Parathyroid adenoma (tissue), 2 donors: Measurements from ENCODE around the gene PTPN4.

Experiments
- H2AFZ ChIP-seq: fragments of 300-600 bp; sonication (generic); one replicate; pipeline ENCODE4 v1.7.0; 2017; ENCODE audit warnings: antibody characterized with exemption, mild to moderate bottlenecking
- H3K27ac ChIP-seq: fragments of 300-600 bp; sonication (generic); one replicate; pipeline ENCODE4 v1.7.0; 2017
- H3K27me3 ChIP-seq: fragments of 300-600 bp; sonication (generic); one replicate; pipeline ENCODE4 v1.7.0; 2017; ENCODE audit warnings: low read length; ENCODE audit not compliant: control insufficient read depth, insufficient read depth
- H3K36me3 ChIP-seq: fragments of 300-600 bp; sonication (generic); one replicate; pipeline ENCODE4 v1.7.0; 2017; ENCODE audit warnings: low read length; ENCODE audit not compliant: control insufficient read depth, insufficient read depth
- H3K4me1 ChIP-seq: fragments of 300-600 bp; sonication (generic); one replicate; pipeline ENCODE4 v1.7.0; 2017; ENCODE audit warnings: control low read depth
- H3K4me2 ChIP-seq: fragments of 300-600 bp; sonication (generic); one replicate; pipeline ENCODE4 v1.7.0; 2017; ENCODE audit warnings: low read length
- H3K4me3 ChIP-seq: fragments of 300-600 bp; sonication (generic); one replicate; pipeline ENCODE4 v1.7.0; 2017; ENCODE audit warnings: low read depth, low read length
- H3K79me2 ChIP-seq: fragments of 300-600 bp; sonication (generic); one replicate; pipeline ENCODE4 v1.7.0; 2017; ENCODE audit warnings: control low read depth
- H3K9ac ChIP-seq: fragments of 300-600 bp; sonication (generic); one replicate; pipeline ENCODE4 v1.7.0; 2017; ENCODE audit warnings: mild to moderate bottlenecking
- H3K9me3 ChIP-seq: fragments of 300-600 bp; sonication (generic); one replicate; pipeline ENCODE4 v1.7.0; 2017; ENCODE audit warnings: low read length; ENCODE audit not compliant: control insufficient read depth
- CTCF ChIP-seq: fragments of 300-600 bp; sonication (generic); IDR thresholded peaks from one replicate; pipeline ENCODE4 v1.7.0; 2017; ENCODE audit warnings: antibody characterized with exemption, mild to moderate bottlenecking
- donor health status: primary hyperparathyroidism.

The PTPN4 gene

DNA sequence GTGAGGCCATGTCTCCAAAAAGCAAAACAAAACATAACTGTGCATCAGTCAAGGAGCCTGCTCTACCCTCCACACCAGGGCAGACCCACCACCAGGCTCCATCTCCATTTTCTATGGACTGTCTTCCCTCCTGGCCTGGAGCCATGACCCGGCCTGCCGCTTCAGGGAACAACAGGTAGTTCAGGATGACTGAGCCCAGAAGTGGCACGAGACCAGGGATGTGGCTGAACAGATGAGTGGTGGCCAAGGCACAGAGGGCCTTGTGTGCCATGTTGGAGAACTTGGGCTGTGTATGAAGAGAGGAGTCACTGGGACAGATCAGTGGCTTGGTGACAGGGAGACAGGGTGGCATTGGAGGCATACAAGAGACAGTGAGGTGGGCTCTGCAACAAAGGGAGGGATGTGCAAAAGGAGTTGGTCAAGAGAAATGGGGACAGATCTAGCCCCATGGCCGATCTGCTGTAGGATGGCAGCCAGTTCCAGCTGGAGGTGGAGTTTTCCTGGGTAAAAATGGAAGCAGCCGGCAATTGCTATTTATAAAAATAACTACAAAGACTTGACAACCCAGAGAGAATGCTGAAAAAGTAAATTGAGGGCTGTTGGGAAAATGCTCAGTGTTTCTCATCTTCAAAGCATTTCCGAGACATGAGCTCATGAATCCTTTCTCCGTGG, 45.8 kb upstream of the PTPN4 start:
- no peak for TF ChIP-seq CTCF
- peaks cover 4% of the 10 kb centered on the region for H3K4me1 ChIP-seq
- H3K4me2 ChIP-seq = no peak overlapping the region
- H3K36me3 ChIP-seq = no peaks in the 10 kb centered on the region
- no peak overlapping the region for H3K27ac ChIP-seq
- H2AFZ ChIP-seq = no peak overlapping the region
- no peaks in the 10 kb centered on the region for H3K9me3 ChIP-seq
- H3K9ac ChIP-seq = no peak overlapping the region
- no peak overlapping the region for H3K4me3 ChIP-seq
- H3K27me3 ChIP-seq = no peaks in the 10 kb centered on the region
- no peaks in the 10 kb centered on the region for H3K79me2 ChIP-seq

GRCh38 chr2:119715409-119716283, 44.1 kb upstream of the PTPN4 start:
- H3K27ac ChIP-seq = no peak overlapping the region
- H3K4me2 ChIP-seq = no peak overlapping the region
- no peak overlapping the region for H3K4me3 ChIP-seq
- no peaks in the 10 kb centered on the region for H3K9me3 ChIP-seq
- H3K27me3 ChIP-seq = no peaks in the 10 kb centered on the region
- H3K79me2 ChIP-seq = no peaks in the 10 kb centered on the region
- H2AFZ ChIP-seq = no peak overlapping the region
- no peak overlapping the region for H3K9ac ChIP-seq
- peaks cover 4% of the 10 kb centered on the region for H3K4me1 ChIP-seq
- no peaks in the 10 kb centered on the region for H3K36me3 ChIP-seq
- no peak for TF ChIP-seq CTCF

DNA sequence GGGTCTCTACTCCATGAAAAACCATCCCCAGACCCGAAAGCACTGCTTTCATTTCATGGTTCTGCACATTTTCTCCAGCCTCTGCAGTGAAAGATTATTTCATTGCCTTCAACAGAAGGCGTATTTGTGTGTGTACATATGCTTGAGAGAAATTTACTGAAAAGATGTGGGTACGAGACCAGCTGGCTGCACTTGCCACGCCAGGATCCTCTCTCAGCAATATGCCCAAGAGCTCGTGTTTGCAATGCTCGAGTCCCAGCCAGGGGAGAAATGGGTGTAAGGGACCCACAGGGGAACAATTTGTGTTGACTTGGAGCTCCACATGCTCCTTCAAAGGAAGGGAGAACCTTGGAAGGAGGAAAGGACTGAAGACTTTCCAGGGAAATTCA, 43.4 kb upstream of the PTPN4 start:
- Histone ChIP-seq H3K9ac (no peak overlapping the region), H3K4me3 (no peak overlapping the region), H3K27ac (no peak overlapping the region), H3K79me2 (no peaks in the 10 kb centered on the region), H3K4me1 (peaks cover 4% of the 10 kb centered on the region), H3K9me3 (no peaks in the 10 kb centered on the region), H2AFZ (no peak overlapping the region), H3K27me3 (no peaks in the 10 kb centered on the region), H3K4me2 (no peak overlapping the region), H3K36me3 (no peaks in the 10 kb centered on the region)
- no peak for TF ChIP-seq CTCF

DNA sequence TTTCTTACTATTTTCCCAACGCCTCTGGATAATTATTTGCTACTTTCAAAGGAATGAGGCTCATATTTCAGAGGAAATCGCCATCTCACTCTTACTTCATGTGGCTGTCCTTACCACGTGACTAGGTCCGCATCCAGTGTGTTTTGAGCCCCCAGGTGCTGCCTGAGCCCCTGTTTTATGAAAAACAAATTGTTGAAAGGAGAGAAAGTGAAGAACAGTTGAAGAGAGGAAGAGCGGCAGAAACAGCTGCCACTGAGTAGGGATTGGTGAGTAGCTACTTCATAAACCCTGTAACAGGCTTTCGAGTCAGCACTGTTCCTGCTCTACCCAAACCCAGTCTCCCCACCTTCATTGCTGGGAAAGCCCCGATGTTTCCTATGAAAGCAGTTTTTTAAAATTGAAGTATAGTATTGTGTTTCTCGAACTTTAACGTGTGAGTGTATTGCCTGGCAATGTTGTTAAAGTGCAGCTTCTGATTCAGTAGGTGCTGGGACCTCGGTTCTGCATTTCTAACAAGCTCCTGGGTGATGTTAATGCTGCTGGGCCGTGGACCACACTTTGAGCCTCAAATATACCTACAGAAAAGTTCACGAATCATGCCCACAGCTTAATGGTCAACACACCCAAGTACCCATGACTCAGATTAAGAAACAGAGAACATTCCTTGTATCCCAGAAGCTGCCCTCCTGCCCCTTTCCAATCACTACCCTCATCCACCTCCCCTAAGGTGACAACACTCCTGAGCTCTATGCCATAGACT, 41.0 kb upstream of the PTPN4 start:
- H3K4me2 ChIP-seq = no peak overlapping the region
- H3K4me3 ChIP-seq = no peak overlapping the region
- H3K9me3 ChIP-seq = no peaks in the 10 kb centered on the region
- H2AFZ ChIP-seq = no peak overlapping the region
- no peaks in the 10 kb centered on the region for H3K36me3 ChIP-seq
- TF ChIP-seq CTCF = no peak
- peaks cover 4% of the 10 kb centered on the region for H3K4me1 ChIP-seq
- H3K27ac ChIP-seq = no peak overlapping the region
- no peaks in the 10 kb centered on the region for H3K79me2 ChIP-seq
- H3K27me3 ChIP-seq = no peaks in the 10 kb centered on the region
- H3K9ac ChIP-seq = no peak overlapping the region
